Endometrial microvascular endothelial cells (primary cell): ENCODE results near the gene SLC9A8. TPM values are rescaled to one million over a fixed set of nuclear protein-coding genes. Genes with fewer than 3 reads are reported as not detected.
"Not testable (repeated sequence)": the region's sequence is repeated elsewhere in the genome, so short reads cannot be mapped to it uniquely, and the experiment has no call there.

Experiments used
- in situ Hi-C: cut with HindIII; loops from 2 replicates; pipeline ENCODE4 v1.10.0; 2017; ENCODE audit warnings: low sequenced_read_pairs, low pct_unique_long_range_greater_than_20kb; ENCODE audit errors: inconsistent ontology term
- total RNA-seq: library from RNA; depleted of rRNA; stranded (reverse); fragments of >200 nt; gene quantifications from one replicate; pipeline ENCODE4 v1.2.3, GENCODE V29; 2015; ENCODE audit errors: inconsistent ontology term

The SLC9A8 gene
- total RNA-seq, 1 donor from 2014 or later: 4.7 TPM

- in situ Hi-C loops: not testable (repeated sequence)
Observed at GRCh38 chr20:49861232-49861631, 48.6 kb downstream of the SLC9A8 start.

GRCh38 chr20:49862607-49863200 is 50.1 kb downstream of the SLC9A8 start:
- in situ Hi-C loops: no loop called here

- in situ Hi-C loops: no loop called here
Observed at GRCh38 chr20:49863666-49864065, 51.0 kb downstream of the SLC9A8 start.

GRCh38 chr20:49865559-49865958 is 52.9 kb downstream of the SLC9A8 start:
- in situ Hi-C loops: no loop called here

- in situ Hi-C loops: no loop called here
Observed at GRCh38 chr20:49866051-49866450, 53.4 kb downstream of the SLC9A8 start.

GRCh38 chr20:49867453-49868215 is 55.0 kb downstream of the SLC9A8 start:
- in situ Hi-C loops: no loop called here

- in situ Hi-C loops: no loop called here
Observed at GRCh38 chr20:49868538-49868937, 55.9 kb downstream of the SLC9A8 start.

GRCh38 chr20:49868964-49869363 is 56.3 kb downstream of the SLC9A8 start:
- in situ Hi-C loops: no loop called here

GRCh38 chr20:49870261-49870660 is 57.6 kb downstream of the SLC9A8 start:
- in situ Hi-C loops: no loop called here

- in situ Hi-C loops: no loop called here
Observed at GRCh38 chr20:49871391-49871948, 58.8 kb downstream of the SLC9A8 start.

- in situ Hi-C loops: no loop called here
Observed at GRCh38 chr20:49872056-49872455, 59.4 kb downstream of the SLC9A8 start.

GRCh38 chr20:49874696-49875095 is 62.1 kb downstream of the SLC9A8 start:
- in situ Hi-C loops: no loop called here

- in situ Hi-C loops: no loop called here
Observed at GRCh38 chr20:49877386-49877921, 64.8 kb downstream of the SLC9A8 start.

- in situ Hi-C loops: no loop called here
Observed at GRCh38 chr20:49878977-49879376, 66.3 kb downstream of the SLC9A8 start.

- in situ Hi-C loops: no loop called here
Observed at GRCh38 chr20:49880177-49880576, 67.5 kb downstream of the SLC9A8 start.

- in situ Hi-C loops: no loop called here
Observed at GRCh38 chr20:49880724-49881445, 68.3 kb downstream of the SLC9A8 start.

GRCh38 chr20:49882171-49882970 is 69.7 kb downstream of the SLC9A8 start:
- in situ Hi-C loops: no loop called here

GRCh38 chr20:49883246-49883802 is 70.7 kb downstream of the SLC9A8 start:
- in situ Hi-C loops: no loop called here
